ENCODE data around the gene CRYBG1.

- TF ChIP-seq POLR2A (IDR thresholded peaks at IDR 0.05; ENCODE audit: low read depth, low read length), result no peak
- no peak for TF ChIP-seq POLR2AphosphoS5 (IDR thresholded peaks at IDR 0.05; ENCODE audit: low read depth, low read length)
- no peak for TF ChIP-seq TAF1 (IDR thresholded peaks at IDR 0.05; ENCODE audit: low read depth, low read length)
- TF ChIP-seq POU2F2 (IDR thresholded peaks at IDR 0.05; ENCODE audit: low read depth, low read length), result no peak
Measured at GRCh38 chr6:106540432-106540831, 179.9 kb downstream of the CRYBG1 start.
